Heart left ventricle (tissue), 13 donors: ENCODE data around the gene SSC5D.

Source experiments
- CTCF ChIP-seq, 12 donors: fragments of 200-600 bp; sonication (generic) in 4 of 12; IDR thresholded peaks; one replicate each; pipeline versions ENCODE4 v1.5.0 to v1.8.0; 2018 to 2022; ENCODE audit warnings: antibody characterized with exemption in 12 of 12, mild to moderate bottlenecking in 5 of 12
- POLR2A ChIP-seq, 2 donors: fragments of 450-650 bp; IDR thresholded peaks; one replicate each; pipeline ENCODE4 v1.6.1; 2017; ENCODE audit warnings: antibody characterized with exemption in 2 of 2, mild to moderate bottlenecking in 2 of 2, moderate library complexity in 2 of 2
- donor health status: ischemic (EF 13 %, LVEDD 7.1; RV severe dilation, severe dysfunction).
- donor health status: DM: no; HTN: yes; CAD: no.
- donor health status: DM: no; HTN: no; CAD: no.
- donor health status: ischemic (EF 25% LVEDD 6.9; RV normal size, moderate dysfunction).
- donor health status: ischemic (EF 25% LVEDD 5.7; RV mildly dilated, moderate dysfunction).
- donor health status: ischemic (EF 35%, LVEDD 5.7; RV mildly dilated, moderate dysfunction).
- donor health status: nonischemic (EF 11% LVEDD 7.7; RV severe dilation, severe dysfunction).
- donor health status: DM: yes; HTN: yes; CAD: no.
- donor health status: PGD.
- donor health status: ischemic (EF 29% LVEDD 5.4; RV normal size, mild dysfunction).
- donor health status: nonischemic (EF 23%, LVEDD 6.1; RV moderate dilation, normal function).

- no peak for TF ChIP-seq POLR2A (IDR thresholded peaks at IDR 0.05)
- no peak for TF ChIP-seq CTCF (IDR thresholded peaks at IDR 0.05)
Observed at GRCh38 chr19:55455576-55456235, 32.5 kb upstream of the SSC5D start.
